Measurements from ENCODE around the gene MYRF.

Gene MYRF

DNA sequence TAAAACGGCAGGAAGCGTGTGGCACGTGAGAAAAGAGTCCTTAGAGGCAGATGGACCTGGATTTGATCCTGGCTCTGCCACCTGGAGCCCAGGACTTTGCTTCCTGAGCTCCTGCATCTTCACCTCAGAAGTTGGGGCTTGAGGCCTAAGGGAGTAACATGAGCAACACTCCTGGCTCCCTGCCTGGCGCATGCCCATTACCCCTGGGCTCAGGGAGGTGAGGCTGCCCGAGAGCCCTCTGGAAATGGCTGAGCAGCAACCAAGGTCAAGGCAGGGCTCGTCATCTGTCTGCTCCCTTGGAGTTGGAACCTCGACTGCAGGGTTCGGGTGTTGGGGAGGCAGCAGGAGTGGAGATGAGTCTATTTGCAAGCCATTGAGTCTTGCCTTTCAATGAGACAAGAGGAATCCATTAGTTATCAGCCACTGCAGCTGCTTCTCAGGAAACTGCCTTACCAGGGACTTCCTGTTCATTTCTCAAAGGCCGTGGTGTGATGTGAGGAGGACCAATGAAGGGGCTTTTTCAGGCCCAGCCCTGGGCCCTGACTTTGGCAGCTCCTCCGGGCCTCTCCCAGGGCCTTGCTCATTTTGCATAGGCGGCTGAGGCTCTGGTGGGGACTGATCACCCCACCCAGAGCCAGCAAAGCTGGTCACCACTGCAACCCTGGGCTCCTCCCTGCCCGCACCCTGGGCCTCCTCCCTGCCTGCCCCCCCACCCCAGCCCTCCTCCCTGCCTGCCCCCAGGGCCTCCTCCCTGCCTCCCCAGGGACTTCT is 82.0 kb downstream of the MYRF start:
- H3K27ac Mint-ChIP-seq = peak overlapping the region; percentile 97
- DNase-seq (ENCODE audit: low spot score) = peak; percentile 82
- peaks cover 53% of the 10 kb centered on the region for H3K36me3 Mint-ChIP-seq (ENCODE audit: low read depth)
- peak overlapping the region; percentile 91 for H3K4me3 Mint-ChIP-seq
- H3K4me1 Mint-ChIP-seq (ENCODE audit: low read depth) = peaks cover 59% of the 10 kb centered on the region
- no peaks in the 10 kb centered on the region for H3K9me3 Mint-ChIP-seq
- no peaks in the 10 kb centered on the region for H3K27me3 Mint-ChIP-seq (ENCODE audit: low read depth)

- Mint-ChIP-seq H3K4me3 (peak overlapping the region; percentile 74), H3K27me3 (ENCODE audit: low read depth) (no peaks in the 10 kb centered on the region), H3K27ac (peak overlapping the region; percentile 91), H3K4me1 (ENCODE audit: low read depth) (peaks cover 46% of the 10 kb centered on the region), H3K36me3 (ENCODE audit: low read depth) (peaks cover 56% of the 10 kb centered on the region), H3K9me3 (no peaks in the 10 kb centered on the region)
- DNase-seq (ENCODE audit: low spot score) = no peak
Observed at GRCh38 chr11:61836193-61836592, 83.8 kb downstream of the MYRF start.

DNA sequence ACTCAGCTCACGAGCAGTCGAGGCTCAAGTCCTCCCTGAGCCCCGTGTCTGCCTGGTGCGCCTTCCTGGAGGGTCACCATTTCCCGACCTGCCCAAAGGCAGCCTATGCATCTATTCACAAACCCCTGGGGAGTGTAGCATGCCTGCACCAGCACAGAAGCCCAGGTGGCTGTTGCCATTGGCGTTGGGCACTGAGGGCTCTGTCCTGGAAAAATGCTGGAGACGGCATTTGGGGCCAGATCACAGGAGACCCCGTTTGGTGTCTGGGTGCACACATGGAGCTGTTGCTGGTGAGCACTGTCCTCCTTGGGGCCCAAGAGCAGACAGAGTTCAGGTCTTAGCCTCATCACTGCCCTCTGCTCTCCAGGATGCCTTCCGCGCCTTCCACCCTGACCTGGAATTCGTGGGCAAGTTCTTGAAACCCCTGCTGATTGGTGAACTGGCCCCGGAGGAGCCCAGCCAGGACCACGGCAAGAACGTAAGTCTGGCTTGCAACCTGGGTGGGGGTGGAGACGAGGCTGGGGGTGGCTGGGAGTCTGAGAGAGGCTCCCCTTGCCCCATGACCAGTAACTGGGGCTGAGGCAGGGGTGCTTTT is 85.1 kb downstream of the MYRF start:
- Mint-ChIP-seq H3K4me1 (ENCODE audit: low read depth) (peaks cover 33% of the 10 kb centered on the region), H3K27ac (peak overlapping the region; percentile 45), H3K9me3 (no peaks in the 10 kb centered on the region), H3K4me3 (no peak overlapping the region), H3K27me3 (ENCODE audit: low read depth) (no peaks in the 10 kb centered on the region), H3K36me3 (ENCODE audit: low read depth) (peaks cover 59% of the 10 kb centered on the region)
- DNase-seq (ENCODE audit: low spot score) = no peak

All from T-helper 2 cell treated with Interferon-gamma antibody and Interleukin-4, amounts not matched to agents 5 μg/mL and 100 μg/mL, for 36 hours (primary cell).